HG03064 (cell line): ENCODE measurements around the gene CBLC.

Source experiments
- ATAC-seq: cut with Tn5 transposase; IDR thresholded peaks from one replicate; pipeline ENCODE4 v1.9.1; 2021; ENCODE audit warnings: low read depth; ENCODE audit not compliant: unreplicated experiment

The CBLC gene

DNA sequence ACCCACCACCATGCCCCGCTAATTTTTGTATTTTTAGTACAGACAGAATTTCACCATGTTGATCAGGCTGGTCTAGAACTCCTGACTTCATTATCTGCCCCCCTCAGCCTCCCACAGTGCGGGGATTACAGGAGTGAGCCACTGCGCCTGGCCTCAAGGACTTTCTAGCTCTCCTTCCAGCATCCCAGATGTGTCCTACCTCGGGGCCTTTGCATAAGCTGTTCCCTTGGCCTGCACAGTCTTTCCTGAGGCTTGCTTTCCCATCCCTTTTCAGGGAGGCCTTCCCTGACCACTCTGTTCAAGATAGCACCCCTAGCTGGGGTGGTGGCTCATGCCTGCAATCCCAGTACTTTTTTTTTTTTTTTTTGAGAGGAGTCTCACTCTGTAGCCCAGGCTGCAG lies 16.9 kb downstream of the CBLC start:
- ATAC-seq = no peak

- no peak for ATAC-seq
These were observed 17.8 kb downstream of the CBLC start for GRCh38 chr19:44795398-44795987.

- no peak for ATAC-seq
These were observed 19.0 kb downstream of the CBLC start for GRCh38 chr19:44796701-44797115.

- ATAC-seq = no peak
These were observed 22.1 kb downstream of the CBLC start for GRCh38 chr19:44799627-44800346.

DNA sequence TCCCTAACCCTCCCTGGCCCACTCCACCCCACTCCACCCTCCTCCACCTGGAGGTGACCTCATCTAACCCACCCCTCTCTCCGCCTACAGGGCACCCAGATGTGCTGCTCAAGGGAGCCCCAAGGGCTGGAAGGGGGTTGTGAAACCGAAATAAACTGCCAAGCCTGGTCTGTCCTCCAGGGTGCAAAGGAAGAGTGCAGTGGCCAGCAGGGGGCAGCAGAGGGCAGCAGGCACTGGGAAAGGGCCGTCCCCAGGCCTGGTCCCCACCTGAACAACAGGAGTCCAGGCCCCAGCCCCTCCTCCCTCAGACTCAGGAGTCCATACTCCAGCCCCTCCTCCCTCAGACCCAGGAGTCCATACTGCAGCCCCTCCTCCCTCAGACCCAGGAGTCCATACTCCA lies 22.8 kb downstream of the CBLC start:
- ATAC-seq = no peak

DNA sequence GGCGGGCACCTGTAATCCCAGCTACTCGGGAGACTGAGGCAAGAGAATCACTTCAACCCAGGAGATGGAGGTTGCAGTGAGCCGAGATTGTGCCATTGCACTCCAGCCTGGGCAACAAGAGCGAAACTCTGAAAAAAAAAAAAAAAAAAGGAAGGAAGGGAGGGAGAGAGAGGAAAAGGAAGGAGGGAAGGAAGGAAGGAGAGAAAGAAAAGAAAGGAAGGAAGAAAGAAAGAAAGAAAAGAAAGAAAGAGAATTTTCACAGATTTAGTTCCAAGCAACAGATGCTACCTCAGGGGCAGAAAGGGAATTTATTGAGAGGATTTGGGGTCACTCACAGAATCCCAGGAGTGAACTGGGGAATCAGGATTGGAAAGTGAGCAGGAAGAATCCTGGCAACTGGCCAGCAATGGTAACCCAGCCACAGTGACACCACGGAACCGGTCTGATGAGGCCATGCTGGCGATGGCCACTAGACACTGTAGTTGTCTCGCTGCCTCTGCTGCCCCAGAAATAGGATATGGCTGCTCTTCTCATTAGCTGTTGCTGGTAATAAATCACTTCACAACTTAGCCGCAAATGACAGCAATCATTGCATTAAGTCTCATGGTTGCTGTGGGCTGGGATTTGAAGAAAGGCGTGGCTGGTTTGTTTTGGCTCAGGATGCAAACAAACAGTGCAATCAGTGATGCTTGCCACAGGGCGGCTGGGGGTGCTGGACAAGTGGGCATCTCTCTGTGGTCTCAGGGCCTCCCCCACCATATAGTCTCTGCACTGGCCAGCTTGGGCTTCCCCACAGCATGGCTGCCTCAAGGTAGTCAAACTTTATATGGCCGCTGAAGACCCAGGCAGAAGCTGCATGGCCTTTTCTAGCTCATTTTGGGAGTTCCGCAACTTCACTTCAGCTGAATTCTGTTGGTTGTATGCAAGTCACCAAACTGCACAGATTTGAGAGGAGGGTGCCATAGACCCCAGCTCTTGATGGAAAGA lies 26.0 kb downstream of the CBLC start:
- ATAC-seq = no peak

DNA sequence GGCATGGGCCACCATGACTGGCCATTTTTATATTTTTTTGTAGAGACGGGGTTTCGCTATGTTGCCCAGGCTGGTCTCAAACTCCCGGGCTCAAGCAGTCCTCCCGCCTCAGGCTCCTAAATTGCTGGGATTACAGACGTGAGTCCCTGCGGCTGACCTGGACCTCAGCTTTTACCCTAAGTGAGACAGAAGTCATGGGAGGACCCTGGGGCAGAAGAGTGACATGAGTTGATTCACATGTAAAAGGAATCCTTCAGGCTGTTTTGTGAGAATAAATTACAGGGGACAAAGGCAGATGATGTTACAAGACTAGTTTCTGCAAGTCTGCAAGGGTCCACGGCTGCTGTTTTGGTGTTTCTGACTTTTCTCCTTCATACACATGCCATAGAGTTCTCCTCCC lies 28.6 kb downstream of the CBLC start:
- no peak for ATAC-seq

- ATAC-seq = no peak
These were observed 29.5 kb downstream of the CBLC start for GRCh38 chr19:44807162-44807561.

DNA sequence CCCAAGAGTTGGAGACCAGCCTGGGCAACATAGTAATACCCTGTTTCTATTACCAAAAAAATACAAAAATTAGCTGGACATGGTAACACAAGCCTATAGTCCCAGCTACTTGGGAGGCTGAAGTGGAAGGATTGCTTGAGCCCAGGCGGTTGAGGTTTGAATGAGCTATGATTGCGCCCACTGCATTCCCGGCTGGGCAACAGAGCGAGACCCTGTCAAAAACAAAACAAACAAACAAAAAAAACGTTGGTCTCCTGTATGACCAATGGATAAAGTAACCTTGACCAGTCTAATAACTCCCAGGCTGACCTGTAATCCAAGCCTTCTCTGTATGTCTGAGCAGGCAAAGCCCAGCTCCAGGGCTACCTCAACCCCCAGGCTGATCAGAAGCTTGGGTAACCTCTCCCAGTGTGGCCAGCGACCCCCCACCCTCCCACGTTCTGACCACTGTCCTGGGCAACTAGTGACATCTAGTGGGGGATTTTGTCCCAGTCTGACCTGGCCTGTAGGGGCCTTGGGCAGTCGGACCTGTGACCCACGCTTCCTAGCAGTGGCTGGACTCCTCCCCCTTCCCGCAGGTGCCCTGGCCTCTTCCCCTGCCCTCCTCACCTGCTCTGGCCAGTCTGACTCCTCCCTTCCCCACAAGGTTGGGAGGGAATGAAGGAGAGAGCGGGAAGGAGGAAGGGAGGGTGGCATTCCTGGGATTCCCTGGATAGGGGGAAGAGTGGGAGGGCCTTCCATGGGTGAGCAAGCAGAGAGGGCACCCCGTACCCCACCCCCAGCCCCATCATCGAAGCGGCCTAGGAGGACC lies 30.2 kb downstream of the CBLC start:
- ATAC-seq = no peak

DNA sequence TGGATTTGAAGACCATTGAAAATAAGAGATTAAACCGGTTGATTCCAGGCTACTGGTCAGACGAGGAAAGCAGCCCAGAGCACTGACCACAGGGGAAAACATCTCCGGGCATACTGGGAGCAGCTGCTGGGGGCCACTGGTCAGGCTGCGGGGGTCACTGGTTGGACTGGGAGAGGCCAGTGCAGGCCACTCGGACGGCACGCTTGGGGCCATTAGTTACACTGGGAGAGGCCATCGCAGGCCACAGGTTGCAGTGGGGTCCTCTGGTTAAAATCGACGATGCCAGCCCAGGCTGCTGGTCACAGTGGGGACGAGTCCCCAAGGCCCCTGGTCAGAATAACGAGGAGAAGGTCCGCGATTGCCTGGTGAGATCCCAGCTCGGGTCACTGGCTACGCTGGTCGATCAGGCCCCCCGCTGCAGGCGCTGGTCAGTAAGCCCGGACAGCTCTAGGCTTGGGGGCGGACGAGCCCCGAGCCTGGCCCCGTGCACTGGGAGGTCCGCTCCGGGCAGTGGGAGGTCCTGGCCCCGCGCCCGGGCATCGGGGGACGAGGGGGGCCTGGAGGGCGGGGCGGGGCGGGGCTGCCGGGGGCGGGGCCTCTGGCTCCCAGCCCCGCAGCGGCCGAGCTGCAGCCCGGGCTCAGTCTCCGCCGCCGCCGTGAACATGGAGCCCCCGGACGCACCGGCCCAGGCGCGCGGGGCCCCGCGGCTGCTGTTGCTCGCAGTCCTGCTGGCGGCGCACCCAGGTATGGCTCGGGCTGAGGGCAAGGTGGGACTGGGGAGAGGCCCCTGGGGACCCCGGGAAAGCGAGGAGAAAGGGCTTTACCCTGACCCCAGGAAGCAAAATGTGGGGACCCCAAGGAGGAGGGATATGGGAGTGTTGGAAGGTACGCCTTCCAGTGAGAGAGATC lies 31.0 kb downstream of the CBLC start, which contains the start of gene BCAM:
Gene BCAM (plus strand): TSS at position 641 of the 909 bp plus-strand sequence. CDS start 22 bp downstream, at position 663.
- ATAC-seq = no peak

GRCh38 chr19:44809577-44810233 lies 32.0 kb downstream of the CBLC start:
- ATAC-seq = no peak

- ATAC-seq = no peak
These were observed 32.8 kb downstream of the CBLC start for GRCh38 chr19:44810234-44811121.

DNA sequence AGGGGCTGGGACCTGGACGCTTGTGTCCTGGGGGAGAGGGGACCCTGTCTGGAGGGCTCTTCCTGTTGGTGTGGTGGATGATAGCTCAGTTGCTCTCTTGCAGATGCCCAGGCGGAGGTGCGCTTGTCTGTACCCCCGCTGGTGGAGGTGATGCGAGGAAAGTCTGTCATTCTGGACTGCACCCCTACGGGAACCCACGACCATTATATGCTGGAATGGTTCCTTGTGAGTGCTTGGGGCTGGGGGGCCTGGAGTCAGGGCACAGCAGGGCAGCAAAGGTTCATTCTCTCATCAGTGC lies 33.4 kb downstream of the CBLC start:
- no peak for ATAC-seq

- ATAC-seq = no peak
These were observed 34.5 kb downstream of the CBLC start for GRCh38 chr19:44812142-44812718.

GRCh38 chr19:44813070-44813840 lies 35.6 kb downstream of the CBLC start:
- no peak for ATAC-seq

- ATAC-seq = no peak
These were observed 36.3 kb downstream of the CBLC start for GRCh38 chr19:44813841-44814470.
